ES-I3 (cell line): Measurements from ENCODE around the gene BICDL2.

Source experiments
- H3K36me3 ChIP-seq: 2 replicates; pipeline ENCODE4 v1.6.1; 2013; ENCODE audit warnings: mild to moderate bottlenecking, low read length, control low read depth, moderate library complexity; ENCODE audit not compliant: insufficient read depth
- H3K4me1 ChIP-seq: 2 replicates; pipeline ENCODE4 v1.6.1; 2013; ENCODE audit warnings: mild to moderate bottlenecking, control low read depth, low read length; ENCODE audit not compliant: insufficient read depth
- H3K9ac ChIP-seq: 2 replicates; pipeline ENCODE4 v1.6.1; 2013; ENCODE audit warnings: low read depth, mild to moderate bottlenecking, low read length, moderate library complexity
- H3K9me3 ChIP-seq: 2 replicates; pipeline ENCODE4 v1.6.1; 2013; ENCODE audit warnings: mild to moderate bottlenecking, low read length, moderate library complexity; ENCODE audit not compliant: control insufficient read depth, insufficient read depth

The BICDL2 gene

GRCh38 chr16:2988590-2989099, 48.1 kb downstream of the BICDL2 start:
- no peak overlapping the region for H3K9ac ChIP-seq
- H3K36me3 ChIP-seq: no peaks in the 10 kb centered on the region
- H3K9me3 ChIP-seq: no peaks in the 10 kb centered on the region
- peaks cover 26% of the 10 kb centered on the region for H3K4me1 ChIP-seq

- peaks cover 29% of the 10 kb centered on the region for H3K4me1 ChIP-seq
Measured at GRCh38 chr16:2987833-2988232, 48.9 kb downstream of the BICDL2 start.

GRCh38 chr16:2987286-2987685, 49.5 kb downstream of the BICDL2 start:
- Histone ChIP-seq H3K9ac (no peak overlapping the region), H3K9me3 (no peaks in the 10 kb centered on the region), H3K36me3 (no peaks in the 10 kb centered on the region), H3K4me1 (peaks cover 30% of the 10 kb centered on the region)

More at GRCh38 chr16:2987833-2988232, 48.9 kb downstream of the BICDL2 start:
- no peak overlapping the region for H3K9ac ChIP-seq
- no peaks in the 10 kb centered on the region for H3K9me3 ChIP-seq
- no peaks in the 10 kb centered on the region for H3K36me3 ChIP-seq

- Histone ChIP-seq H3K36me3 (no peaks in the 10 kb centered on the region), H3K9me3 (no peaks in the 10 kb centered on the region), H3K4me1 (peaks cover 30% of the 10 kb centered on the region), H3K9ac (no peak overlapping the region)
Measured at GRCh38 chr16:2986623-2987188, 50.0 kb downstream of the BICDL2 start.

GRCh38 chr16:2985893-2986355, 50.8 kb downstream of the BICDL2 start:
- no peaks in the 10 kb centered on the region for H3K36me3 ChIP-seq
- H3K9ac ChIP-seq: no peak overlapping the region
- H3K9me3 ChIP-seq: no peaks in the 10 kb centered on the region
- peaks cover 25% of the 10 kb centered on the region for H3K4me1 ChIP-seq

- Histone ChIP-seq H3K9ac (no peak overlapping the region), H3K9me3 (no peaks in the 10 kb centered on the region), H3K36me3 (no peaks in the 10 kb centered on the region), H3K4me1 (peaks cover 23% of the 10 kb centered on the region)
Measured at GRCh38 chr16:2985462-2985861, 51.3 kb downstream of the BICDL2 start.

- Histone ChIP-seq H3K9ac (no peak overlapping the region; the same call in 1 of the 2 replicates), H3K4me1 (peaks cover 8% of the 10 kb centered on the region; the same call in 1 of the 2 replicates), H3K36me3 (no peaks in the 10 kb centered on the region), H3K9me3 (no peaks in the 10 kb centered on the region)
Measured at GRCh38 chr16:2983706-2984136, 53.0 kb downstream of the BICDL2 start.

- H3K9ac ChIP-seq: no peak overlapping the region
- H3K9me3 ChIP-seq: no peaks in the 10 kb centered on the region
- no peaks in the 10 kb centered on the region for H3K36me3 ChIP-seq
- H3K4me1 ChIP-seq: peaks cover 4% of the 10 kb centered on the region; the same call in 1 of the 2 replicates
Measured at GRCh38 chr16:2982402-2982801, 54.3 kb downstream of the BICDL2 start.

- Histone ChIP-seq H3K9me3 (no peaks in the 10 kb centered on the region), H3K9ac (peak overlapping the region; percentile 97), H3K36me3 (no peaks in the 10 kb centered on the region), H3K4me1 (peaks cover 4% of the 10 kb centered on the region; the same call in 1 of the 2 replicates)
Measured at GRCh38 chr16:2981899-2982250, 54.9 kb downstream of the BICDL2 start.

GRCh38 chr16:2981177-2981898, 55.4 kb downstream of the BICDL2 start:
- no peaks in the 10 kb centered on the region for H3K9me3 ChIP-seq
- peaks cover 4% of the 10 kb centered on the region; the same call in 1 of the 2 replicates for H3K4me1 ChIP-seq
- H3K9ac ChIP-seq: peak overlapping the region; percentile 97
- no peaks in the 10 kb centered on the region for H3K36me3 ChIP-seq

- Histone ChIP-seq H3K36me3 (no peaks in the 10 kb centered on the region), H3K4me1 (peaks cover 4% of the 10 kb centered on the region; the same call in 1 of the 2 replicates), H3K9me3 (no peaks in the 10 kb centered on the region), H3K9ac (peak within 1 kb of the TSS; percentile 97)
Measured at GRCh38 chr16:2980227-2981176, 56.2 kb downstream of the BICDL2 start, which contains the start of gene PKMYT1. Gene PKMYT1 (minus strand): TSS chr16:2980446. CDS start chr16:2979657, 789 bp downstream.

GRCh38 chr16:2979669-2980226, 57.0 kb downstream of the BICDL2 start:
- Histone ChIP-seq H3K9ac (peak overlapping the region; percentile 97), H3K9me3 (no peaks in the 10 kb centered on the region), H3K4me1 (peaks cover 4% of the 10 kb centered on the region; the same call in 1 of the 2 replicates), H3K36me3 (no peaks in the 10 kb centered on the region; the same call in 1 of the 2 replicates)
